Adrenal gland (tissue), 12 donors: ENCODE results near the gene SMAD7. TPM values are rescaled to one million over a fixed set of nuclear protein-coding genes. Genes with fewer than 3 reads are reported as not detected.

ENCODE experiments used
- DNase-seq, 7 donors: peaks; one replicate each; pipeline ENCODE4 v3.0.0-alpha.2; 2019 to 2020
- H3K27ac ChIP-seq, 5 donors: fragments of 200-600 bp; sonication (generic) in 4 of 5; 1 replicate in 3 of 5; 2 replicates in 2 of 5; pipeline versions ENCODE4 v1.5.1 to v1.8.0; 2016 to 2020; ENCODE audit warnings: mild to moderate bottlenecking in 1 of 5
- H3K27me3 ChIP-seq: fragments of 200-600 bp; 2 replicates; pipeline ENCODE4 v1.8.0; 2021
- H3K36me3 ChIP-seq, 2 donors: fragments of 200-600 bp; replicated peaks in 1 of 2; 1 replicate in 1 of 2; 2 replicates in 1 of 2; pipeline versions ENCODE4 v1.5.1 to v1.8.0; 2018 to 2022
- H3K4me1 ChIP-seq, 2 donors: fragments of 200-600 bp; replicated peaks in 1 of 2; 1 replicate in 1 of 2; 2 replicates in 1 of 2; pipeline versions ENCODE4 v1.5.1 to v1.8.0; 2018 to 2021
- H3K4me3 ChIP-seq, 4 donors: fragments of 200-600 bp; sonication (generic) in 3 of 4; one replicate each; pipeline ENCODE4 v1.5.1; 2016 to 2018
- H3K9me3 ChIP-seq, 3 donors: fragments of 200-600 bp; sonication (generic) in 1 of 3; replicated peaks in 1 of 3; 1 replicate in 2 of 3; 2 replicates in 1 of 3; pipeline versions ENCODE4 v1.5.1 to v1.8.0; 2016 to 2021
- CTCF ChIP-seq, 6 experiments: fragments of 450-650 bp in 4 of 6; fragments of 200-600 bp in 2 of 6; sonication (generic) in 1 of 6; IDR thresholded peaks; 1 replicate in 5 of 6; 2 replicates in 1 of 6; pipeline versions ENCODE4 v1.5.1 to v1.8.0; 2016 to 2021; ENCODE audit warnings: antibody characterized with exemption in 6 of 6, mild to moderate bottlenecking in 2 of 6, moderate library complexity in 1 of 6
- POLR2A ChIP-seq, 2 donors: fragments of 450-650 bp; IDR thresholded peaks; one replicate each; pipeline ENCODE4 v1.6.1; 2017; ENCODE audit warnings: antibody characterized with exemption in 2 of 2, mild to moderate bottlenecking in 2 of 2, moderate library complexity in 1 of 2
- WGBS, 4 donors: extraction: QIAGEN DNeasy Blood & Tissue Kit in 2 of 4; methylation state at CpG; one replicate each; pipeline versions ENCODE4 v1.1.5 to v1.1.7; 2013 to 2017; 5-methylcytosine and 5-hydroxymethylcytosine counted together
- intact Hi-C, 2 donors: fragments of 100-400 bp; cut with DNase I; formaldehyde crosslinking; loops; one replicate each; pipeline versions ENCODE4 v1.14.1 to v1.15.0; 2022 to 2023
- polyA plus RNA-seq, 3 donors: library from polyadenylated mRNA; stranded (reverse); fragments of 200-250 nt in 2 of 3; fragments of 350-450 nt in 1 of 3; fragmentation: Illumina TruSeq in 1 of 3; extraction: RNeasy Lipid Tissue Mini Kit (QIAGEN cat#74804) in 1 of 3; gene quantifications; one replicate each; pipeline ENCODE4 v1.2.3, GENCODE V29; 2013 to 2014
- total RNA-seq, 9 donors: library from RNA; depleted of rRNA in 4 of 9; stranded (reverse); fragments of >200 nt in 4 of 9; fragments of 120-200 nt in 1 of 9; fragmentation: NEBNext Ultra II Directional in 1 of 9; extraction: Animal tissue kit (Norgen Biotek cat#: 25700) in 1 of 9; gene quantifications; one replicate each; pipeline versions ENCODE4 v1.1.0 to v1.2.4, GENCODE V29; 2013 to 2023
- donor health status: healthy with polysubstance abuse.
- donor health status: Bipolar disorder and iron deficiency.
- donor health status: DM: yes; HTN: yes; CAD: no.
- donor health status: DM: no; HTN: no; CAD: no.
- donor health status: DM: no; HTN: no; CAD: no.
- donor health status: DM: yes; HTN: yes; CAD: no.

SMAD7 gene
- total and polyA plus RNA-seq, 12 donors, result 6.1 to 68.3 (median 16.8) TPM

- TF ChIP-seq CTCF (IDR thresholded peaks at IDR 0.05), result no peak
- no peak for TF ChIP-seq POLR2A (IDR thresholded peaks at IDR 0.05)
- peaks cover 0 to 20% of the 10 kb centered on the region in 2 donors for H3K4me1 ChIP-seq
- no peak overlapping the region for H3K4me3 ChIP-seq
- no peaks in the 10 kb centered on the region for H3K36me3 ChIP-seq
- intact Hi-C loops, result no loop called here
- peak in 2 of 7 donors; percentile 18 to 37 for DNase-seq
- H3K27ac ChIP-seq, result no peak overlapping the region
- no peaks in the 10 kb centered on the region for H3K9me3 ChIP-seq
- 68 to 76% (median 73%) methylated on average over 9 to 12 of the region's 12 CpGs for WGBS, 4 donors
- H3K27me3 ChIP-seq, result no peaks in the 10 kb centered on the region
Measured at GRCh38 chr18:48914581-48915251, 36.0 kb downstream of the SMAD7 start.

GRCh38 chr18:48913775-48914174, 37.0 kb downstream of the SMAD7 start:
- TF ChIP-seq POLR2A (IDR thresholded peaks at IDR 0.05), result no peak
- TF ChIP-seq CTCF (IDR thresholded peaks at IDR 0.05), result no peak
- Histone ChIP-seq H3K4me1 (peaks cover 0 to 20% of the 10 kb centered on the region in 2 donors), H3K27me3 (no peaks in the 10 kb centered on the region), H3K9me3 (no peaks in the 10 kb centered on the region), H3K36me3 (no peaks in the 10 kb centered on the region), H3K4me3 (no peak overlapping the region), H3K27ac (no peak overlapping the region)
- 79 to 98% (median 91%) methylated on average over 3 of the region's 3 CpGs for WGBS, 4 donors
- intact Hi-C loops, result no loop called here
- DNase-seq, result peak in 1 of 7 donors; percentile 4

- no peaks in the 10 kb centered on the region for H3K27me3 ChIP-seq
- H3K9me3 ChIP-seq, result no peaks in the 10 kb centered on the region
- H3K36me3 ChIP-seq, result no peaks in the 10 kb centered on the region
- intact Hi-C loops, result no loop called here
- peak in 1 of 7 donors; percentile 5 for DNase-seq
- H3K4me1 ChIP-seq, result peaks cover 0 to 20% of the 10 kb centered on the region in 2 donors
- WGBS, 4 donors, result 88 to 93% (median 91%) methylated on average over 5 of the region's 5 CpGs
- no peak overlapping the region for H3K4me3 ChIP-seq
- no peak overlapping the region for H3K27ac ChIP-seq
- TF ChIP-seq POLR2A (IDR thresholded peaks at IDR 0.05), result no peak
- no peak for TF ChIP-seq CTCF (IDR thresholded peaks at IDR 0.05)
Measured at GRCh38 chr18:48913201-48913600, 37.6 kb downstream of the SMAD7 start.

GRCh38 chr18:48910972-48911545, 39.7 kb downstream of the SMAD7 start:
- Histone ChIP-seq H3K27ac (no peak overlapping the region), H3K4me3 (no peak overlapping the region), H3K27me3 (no peaks in the 10 kb centered on the region), H3K36me3 (no peaks in the 10 kb centered on the region), H3K4me1 (peaks cover 0 to 15% of the 10 kb centered on the region in 2 donors), H3K9me3 (no peaks in the 10 kb centered on the region)
- TF ChIP-seq POLR2A (IDR thresholded peaks at IDR 0.05) (no peak), CTCF (IDR thresholded peaks at IDR 0.05) (no peak)
- 90 to 96% (median 92%) methylated on average over 14 to 17 of the region's 17 CpGs for WGBS, 4 donors
- intact Hi-C loops, result no loop called here
- no peak for DNase-seq
